Central memory CD4-positive, alpha-beta T cell (primary cell): ENCODE measurements around the gene GPRC5C.
"Not testable (repeated sequence)": the region's sequence is repeated elsewhere in the genome, so short reads cannot be mapped to it uniquely, and the experiment has no call there.

Experiments used
- DNase-seq: peaks from one replicate; pipeline ENCODE4 v3.0.0; 2022
- total RNA-seq, 3 experiments: gene quantifications; one replicate each; lab custom pipeline; 2026; lab: John Stamatoyannopoulos, UW

The GPRC5C gene
- total RNA-seq = 0 to 0.19 (median 0.18) reads per million in 3 experiments

- DNase-seq = peak; percentile 23
Observed at GRCh38 chr17:74431568-74432423, at the start of gene GPRC5C. TSS of gene GPRC5C (plus strand) at chr17:74432088. CDS start at chr17:74439777, 7,689 bp downstream.

- DNase-seq = no peak
Observed at GRCh38 chr17:74383141-74383540, 48.7 kb upstream of the GPRC5C start.

- no peak for DNase-seq
Observed at GRCh38 chr17:74385201-74385600, 46.7 kb upstream of the GPRC5C start.

- no peak for DNase-seq
Observed at GRCh38 chr17:74386386-74386785, 45.5 kb upstream of the GPRC5C start.

GRCh38 chr17:74387365-74388218 is 44.3 kb upstream of the GPRC5C start:
- DNase-seq = no peak

- DNase-seq = no peak
Observed at GRCh38 chr17:74389084-74389753, 42.7 kb upstream of the GPRC5C start.

GRCh38 chr17:74389937-74390679 is 41.8 kb upstream of the GPRC5C start:
- no peak for DNase-seq

- no peak for DNase-seq
Observed at GRCh38 chr17:74390680-74391653, 40.9 kb upstream of the GPRC5C start.

GRCh38 chr17:74391771-74392170 is 40.1 kb upstream of the GPRC5C start:
- no peak for DNase-seq

- no peak for DNase-seq
Observed at GRCh38 chr17:74392848-74393247, 39.0 kb upstream of the GPRC5C start.

GRCh38 chr17:74393346-74393942 is 38.4 kb upstream of the GPRC5C start:
- DNase-seq = no peak

- DNase-seq = no peak
Observed at GRCh38 chr17:74394275-74394950, 37.5 kb upstream of the GPRC5C start.

GRCh38 chr17:74394977-74395376 is 36.9 kb upstream of the GPRC5C start:
- DNase-seq = no peak

- DNase-seq = no peak
Observed at GRCh38 chr17:74396567-74396966, 35.3 kb upstream of the GPRC5C start.

- DNase-seq = no peak
Observed at GRCh38 chr17:74402048-74402447, 29.8 kb upstream of the GPRC5C start.

GRCh38 chr17:74403512-74404137 is 28.3 kb upstream of the GPRC5C start:
- no peak for DNase-seq

- DNase-seq = no peak
Observed at GRCh38 chr17:74404218-74404617, 27.7 kb upstream of the GPRC5C start.

GRCh38 chr17:74404789-74405188 is 27.1 kb upstream of the GPRC5C start:
- no peak for DNase-seq

GRCh38 chr17:74405311-74405710 is 26.6 kb upstream of the GPRC5C start:
- not testable (repeated sequence) for DNase-seq

GRCh38 chr17:74407384-74407783 is 24.5 kb upstream of the GPRC5C start:
- no peak for DNase-seq
